GM19035 (cell line): ENCODE data around the gene YBX2.

Experiments used
- ATAC-seq: cut with Tn5 transposase; IDR thresholded peaks from one replicate; pipeline ENCODE4 v1.9.1; 2021; ENCODE audit not compliant: unreplicated experiment

The YBX2 gene

DNA sequence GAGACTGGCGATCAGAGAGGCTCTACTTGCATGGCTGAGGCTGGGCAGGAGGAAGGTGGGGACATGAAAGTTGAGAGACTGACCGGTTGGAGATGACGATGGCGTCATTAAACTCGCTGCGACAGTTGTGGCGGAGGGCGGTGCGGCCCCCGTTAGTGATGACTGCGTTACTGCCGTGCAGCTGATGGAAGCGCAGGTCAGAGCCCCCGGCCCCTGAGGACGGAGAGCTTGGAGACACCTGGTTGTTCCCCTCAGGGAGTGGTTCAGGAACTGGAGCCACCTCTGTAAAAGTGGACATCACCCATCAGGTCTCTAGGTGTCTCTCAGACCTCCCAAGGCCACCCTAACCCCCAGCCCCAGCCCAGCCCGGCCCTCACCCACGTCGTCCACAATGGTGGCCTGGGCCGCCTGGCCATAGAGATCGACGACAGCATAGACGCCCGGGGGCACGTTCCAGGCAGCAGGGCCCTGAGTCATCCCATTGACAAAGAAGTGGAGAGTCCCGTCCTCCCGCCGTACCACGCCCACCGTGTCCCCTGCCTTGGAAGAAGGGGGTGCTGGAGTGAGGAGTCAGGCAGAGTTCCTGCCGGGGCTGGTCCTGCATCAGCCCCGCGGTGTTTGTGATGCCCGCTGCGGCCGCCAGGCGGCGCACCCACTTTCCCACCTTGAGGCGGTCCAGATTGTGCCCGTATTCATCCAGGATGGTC, 29.4 kb upstream of the YBX2 start:
- no peak for ATAC-seq

DNA sequence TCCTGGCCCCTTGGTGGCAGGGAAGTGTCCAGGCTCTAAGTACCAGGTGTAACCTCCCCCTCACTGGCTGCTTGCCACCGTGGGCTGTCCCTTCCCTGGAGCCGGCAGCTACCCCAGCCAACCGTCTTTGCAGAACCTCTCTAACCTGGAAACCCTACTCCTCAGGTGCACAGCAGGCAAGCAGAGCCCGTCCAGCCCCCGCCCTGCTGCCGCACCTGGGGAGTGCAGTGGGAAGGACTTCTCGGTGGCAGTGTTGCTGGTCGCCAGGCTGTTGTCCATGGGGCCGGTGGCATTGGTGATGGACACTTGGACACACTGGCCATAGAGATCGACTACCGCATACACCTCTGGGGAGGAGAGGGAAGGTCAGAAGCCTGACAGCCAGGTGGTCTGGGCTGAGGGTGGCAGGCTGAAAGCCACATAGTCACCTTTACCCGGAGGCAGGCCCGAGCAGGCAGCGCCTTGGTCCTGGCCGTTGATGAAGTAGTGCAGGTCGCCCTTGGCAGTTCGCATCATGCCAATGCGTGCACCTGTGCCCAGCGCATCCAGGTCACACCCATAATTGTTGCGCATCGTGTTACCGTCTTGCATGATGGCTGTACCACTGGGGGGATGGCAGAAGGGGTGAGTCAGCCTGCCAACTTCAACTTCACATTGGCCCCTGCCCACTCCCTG, 28.2 kb upstream of the YBX2 start:
- ATAC-seq = no peak

- no peak for ATAC-seq
Observed at GRCh38 chr17:7321466-7321865, 27.0 kb upstream of the YBX2 start.

GRCh38 chr17:7318121-7318860, 23.9 kb upstream of the YBX2 start:
- no peak for ATAC-seq

- no peak for ATAC-seq
Observed at GRCh38 chr17:7317161-7317803, 22.8 kb upstream of the YBX2 start.

DNA sequence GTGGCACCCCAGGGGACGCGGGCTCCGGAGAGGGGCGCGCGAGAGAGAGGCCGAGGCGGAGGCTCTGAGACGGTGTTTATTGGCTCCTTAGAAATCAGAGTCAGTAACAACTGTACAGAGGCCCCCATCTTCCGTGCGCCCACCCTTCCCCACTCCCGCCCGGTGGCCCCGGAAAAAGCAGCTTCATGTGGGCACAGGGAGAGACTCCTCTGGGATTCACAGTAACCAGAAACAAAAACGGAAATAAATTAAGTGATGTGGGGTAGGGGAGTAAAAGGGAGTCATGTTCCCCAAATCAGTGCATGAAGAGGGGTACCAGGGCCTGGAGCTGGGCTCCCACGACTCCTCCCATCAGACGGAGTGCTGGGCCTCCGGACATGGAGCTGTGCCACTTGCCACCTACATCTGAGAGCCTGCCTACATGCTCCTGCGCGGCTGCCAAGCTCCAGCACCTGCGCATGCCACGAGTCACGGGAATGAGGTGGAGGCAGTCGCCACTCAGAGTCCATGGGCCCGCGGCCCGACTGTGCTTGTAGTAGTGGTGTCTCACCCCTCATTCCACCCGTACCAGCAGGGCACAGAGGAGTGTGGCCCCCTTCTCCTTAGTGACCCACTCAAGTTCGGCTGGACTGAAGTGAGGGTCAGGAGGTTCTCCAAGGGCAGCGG, 21.3 kb upstream of the YBX2 start:
- ATAC-seq = no peak

DNA sequence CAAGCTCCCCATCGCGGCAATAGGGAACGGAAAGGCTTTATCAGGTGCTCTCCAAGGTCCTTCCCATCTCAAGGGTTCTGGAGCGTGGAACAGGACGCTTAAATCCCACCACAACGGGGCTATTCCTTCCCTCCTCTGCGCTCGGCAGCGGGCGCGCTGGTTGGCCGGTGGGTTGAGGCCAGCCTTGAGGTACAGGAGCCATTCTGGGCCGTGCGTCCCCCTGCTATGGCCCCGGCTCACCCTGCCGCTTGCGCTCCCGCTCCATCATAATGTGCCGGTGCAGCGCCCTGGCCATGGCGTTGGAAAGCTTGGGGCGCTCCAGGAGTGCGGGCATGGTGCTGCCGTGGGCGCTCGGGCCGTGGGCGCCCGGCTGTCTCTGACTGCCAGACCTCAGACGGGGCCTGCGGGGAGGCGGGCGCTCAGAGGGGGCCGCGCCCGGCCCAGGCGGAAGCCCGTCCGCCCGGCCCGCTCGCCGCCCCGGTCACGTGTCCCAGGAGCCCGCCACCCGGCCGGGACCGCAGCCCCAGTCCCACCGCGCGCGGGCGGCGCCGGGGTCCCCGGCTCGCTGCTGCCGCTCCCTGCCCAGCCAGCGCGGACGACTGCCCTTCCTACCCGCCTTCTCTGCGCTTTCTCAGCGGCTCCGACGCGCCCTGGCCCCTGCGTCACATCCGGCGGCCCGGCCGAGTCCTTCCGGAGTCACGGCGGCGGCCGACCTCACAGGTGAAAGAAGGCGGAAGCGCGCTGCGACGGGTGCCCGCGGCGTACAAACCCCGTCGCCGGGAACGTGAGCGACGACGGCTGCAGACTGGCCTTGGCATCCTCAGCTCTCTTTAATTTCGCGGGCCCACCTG, 20.5 kb upstream of the YBX2 start, which contains the start of gene GPS2:
TSS of gene GPS2 (minus strand) at position 642 of the 851 bp plus-strand sequence. CDS start at position 334, 308 bp downstream.
- ATAC-seq = peak; percentile 74

DNA sequence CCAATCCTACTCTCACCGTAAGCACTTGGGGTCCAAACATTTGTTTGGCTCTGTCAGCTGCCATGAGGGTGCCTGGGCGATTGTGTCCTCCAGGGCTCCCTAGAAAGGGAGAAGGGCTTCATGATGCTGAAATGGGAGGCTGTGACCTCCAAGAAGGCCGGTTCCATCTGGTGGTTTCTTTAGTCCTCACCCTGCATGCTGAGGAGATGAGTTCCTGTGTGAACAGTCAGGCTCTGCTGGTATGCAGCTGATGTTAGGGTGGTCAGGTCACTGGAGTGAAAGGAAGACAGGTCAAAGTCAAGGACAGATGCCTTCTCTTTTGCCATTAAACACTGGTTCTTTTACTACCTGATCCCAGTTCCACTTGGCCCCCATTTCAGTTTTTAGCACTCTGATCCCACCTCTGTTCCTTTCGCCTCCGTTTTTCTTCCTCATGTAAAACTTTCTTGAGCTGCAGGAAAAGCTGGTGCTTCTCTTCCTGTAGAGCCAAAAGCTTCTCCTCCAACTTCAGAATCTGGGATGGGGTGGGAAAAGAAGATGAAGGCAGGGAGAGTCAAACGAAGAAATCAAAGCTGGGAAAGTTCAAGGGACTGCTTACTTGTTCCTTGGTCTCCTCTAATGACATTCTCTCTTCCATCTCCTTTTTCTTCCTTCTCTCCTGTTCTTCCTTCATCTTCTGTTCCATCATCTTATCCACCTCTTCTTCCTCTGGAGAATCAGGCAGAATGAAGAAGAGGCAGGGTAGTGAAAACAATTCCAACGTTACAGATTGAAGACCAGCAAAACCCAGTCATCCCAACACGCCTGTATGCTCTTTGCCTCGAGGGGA, 19.7 kb upstream of the YBX2 start:
- no peak for ATAC-seq

GRCh38 chr17:7313088-7313889, 18.9 kb upstream of the YBX2 start:
- ATAC-seq = no peak

GRCh38 chr17:7312432-7313087, 18.1 kb upstream of the YBX2 start:
- ATAC-seq = no peak

DNA sequence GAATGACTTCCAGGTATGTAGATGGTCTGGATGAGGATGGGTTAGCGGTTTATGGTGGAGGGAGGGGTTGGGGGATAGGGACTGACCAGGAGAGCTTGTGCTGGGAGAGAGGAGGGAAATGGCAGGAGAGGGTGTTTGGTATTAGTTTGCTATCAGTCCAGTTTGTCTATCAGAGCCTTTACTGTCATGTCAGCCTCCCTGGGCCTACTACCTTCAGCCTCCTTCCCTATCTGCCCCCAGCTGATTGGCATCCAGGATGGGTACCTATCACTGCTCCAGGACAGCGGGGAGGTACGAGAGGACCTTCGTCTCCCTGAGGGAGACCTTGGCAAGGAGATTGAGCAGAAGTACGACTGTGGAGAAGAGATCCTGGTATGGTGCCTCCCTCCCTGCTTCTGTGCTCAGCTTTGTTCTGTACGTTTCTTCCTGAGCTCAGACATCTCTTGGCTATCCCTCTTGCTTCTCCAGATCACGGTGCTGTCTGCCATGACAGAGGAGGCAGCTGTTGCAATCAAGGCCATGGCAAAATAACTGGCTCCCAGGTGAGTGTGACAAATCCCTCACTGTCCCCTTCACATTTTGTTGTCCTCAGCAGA, 16.8 kb upstream of the YBX2 start:
- ATAC-seq = no peak

- ATAC-seq = no peak
Observed at GRCh38 chr17:7309628-7310027, 15.2 kb upstream of the YBX2 start.

- no peak for ATAC-seq
Observed at GRCh38 chr17:7308625-7309433, 14.4 kb upstream of the YBX2 start.

DNA sequence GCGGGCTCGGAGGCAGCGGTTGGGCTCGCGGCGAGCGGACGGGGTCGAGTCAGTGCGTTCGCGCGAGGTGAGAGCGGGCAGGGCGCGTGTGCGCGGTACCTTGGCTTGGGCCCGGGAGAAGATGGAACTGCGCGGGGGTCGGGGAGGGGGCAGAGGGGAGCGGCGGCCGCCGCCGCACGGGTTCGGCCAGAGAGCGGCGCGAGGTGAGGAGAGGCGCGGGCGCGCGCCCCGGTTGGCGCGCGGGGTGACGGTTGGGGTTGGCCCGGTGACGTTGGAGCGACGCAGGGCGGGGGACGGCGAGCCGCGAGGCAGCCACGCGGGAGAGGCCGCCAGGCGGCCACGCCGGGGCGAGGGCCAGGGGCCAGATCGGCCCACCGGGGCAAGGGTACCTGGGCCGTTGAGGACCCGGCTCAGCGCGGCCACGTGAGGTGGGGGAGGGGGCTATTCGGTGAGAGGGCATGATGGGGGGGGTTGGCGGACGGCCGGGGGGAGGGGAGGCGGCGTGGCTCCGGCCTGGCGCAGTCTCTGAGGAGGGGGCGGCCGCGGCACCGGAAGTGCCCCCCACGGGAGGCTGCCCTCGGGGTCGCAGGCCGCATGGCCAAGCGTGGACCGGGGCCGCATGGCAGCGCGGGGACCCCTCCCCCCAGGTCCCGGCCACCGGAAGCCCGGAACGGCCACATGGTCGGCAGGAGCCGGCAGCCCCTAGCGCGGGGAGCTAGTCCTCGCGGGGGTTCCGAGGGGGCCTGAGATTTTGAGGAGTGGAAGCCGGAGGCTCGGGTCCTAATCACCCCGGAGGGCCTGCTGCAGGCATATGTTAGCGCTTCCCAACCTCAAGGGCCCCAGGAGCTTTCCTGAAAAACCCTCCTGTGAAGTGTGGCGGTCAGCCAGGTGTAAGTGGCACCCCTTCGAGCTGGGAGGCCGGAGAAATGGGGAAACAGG, 13.5 kb upstream of the YBX2 start:
- no peak for ATAC-seq

DNA sequence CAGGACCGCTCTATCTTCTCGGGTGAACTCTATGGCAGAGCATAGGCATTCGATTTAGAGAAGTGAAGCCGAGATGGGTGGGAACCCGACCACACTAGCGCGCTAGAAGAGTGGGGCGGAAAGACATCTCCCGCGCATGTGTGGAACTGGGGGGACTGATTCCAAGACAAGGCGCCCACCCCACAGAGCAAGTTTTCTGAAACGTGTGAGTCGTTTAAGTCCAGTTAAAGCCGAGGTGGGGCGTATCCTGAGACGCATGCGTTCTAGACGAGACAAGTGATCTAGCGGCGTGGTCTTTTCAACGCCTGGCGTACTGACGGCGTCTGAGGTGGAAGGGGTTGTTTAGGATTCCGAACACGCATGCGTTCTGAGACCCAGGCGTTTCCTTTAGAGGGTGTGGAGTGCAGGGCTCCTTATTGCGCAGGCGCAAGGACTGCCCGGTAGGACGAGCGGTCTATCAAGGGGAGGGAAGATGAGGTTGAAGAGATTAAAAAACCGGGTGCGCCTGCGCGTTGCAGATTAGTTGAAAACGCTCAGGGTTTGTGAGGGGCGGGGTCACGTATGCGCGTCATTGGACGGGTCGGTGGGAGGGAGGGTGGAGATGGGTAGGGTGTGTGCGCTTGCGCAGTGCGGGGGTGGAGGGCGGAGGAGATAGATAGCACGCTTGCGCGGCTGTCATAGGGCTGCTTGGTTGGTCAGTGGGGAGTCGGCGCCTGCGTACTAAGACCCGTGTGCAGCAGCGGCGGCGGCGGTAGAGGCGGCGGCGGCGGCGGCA, 12.7 kb upstream of the YBX2 start, which contains the start of gene EIF5A:
TSS of gene EIF5A (plus strand) at position 718 of the 775 bp plus-strand sequence. CDS start 2,008 bp downstream, outside the sequence.
- peak; percentile 71 for ATAC-seq
